Spleen (tissue), 7 donors: ENCODE data around the gene SLC35E4.

Experiments used
- CTCF ChIP-seq, 11 experiments: fragments of 200-600 bp in 7 of 11; fragments of 450-650 bp in 4 of 11; sonication (generic) in 4 of 11; IDR thresholded peaks in 8 of 11; conservative IDR thresholded peaks in 3 of 11; 1 replicate in 7 of 11; 2 replicates in 4 of 11; pipeline versions ENCODE4 v1.4.0 to v1.8.0; 2016 to 2021; ENCODE audit warnings: antibody characterized with exemption in 11 of 11, inconsistent platforms in 4 of 11, mild to moderate bottlenecking in 1 of 11
- POLR2AphosphoS5 ChIP-seq, 3 donors: sonication (generic); formaldehyde crosslinking; IDR thresholded peaks; one replicate each; pipeline ENCODE4 v1.5.1; 2017; ENCODE audit warnings: antibody characterized with exemption in 3 of 3
- donor health status: DM: no; HTN: no; CAD: no; lungs with moderate emphysema.
- donor health status: DM: no; HTN: no; CAD: no.
- donor health status: DM: no; HTN: no; CAD: no.

DNA sequence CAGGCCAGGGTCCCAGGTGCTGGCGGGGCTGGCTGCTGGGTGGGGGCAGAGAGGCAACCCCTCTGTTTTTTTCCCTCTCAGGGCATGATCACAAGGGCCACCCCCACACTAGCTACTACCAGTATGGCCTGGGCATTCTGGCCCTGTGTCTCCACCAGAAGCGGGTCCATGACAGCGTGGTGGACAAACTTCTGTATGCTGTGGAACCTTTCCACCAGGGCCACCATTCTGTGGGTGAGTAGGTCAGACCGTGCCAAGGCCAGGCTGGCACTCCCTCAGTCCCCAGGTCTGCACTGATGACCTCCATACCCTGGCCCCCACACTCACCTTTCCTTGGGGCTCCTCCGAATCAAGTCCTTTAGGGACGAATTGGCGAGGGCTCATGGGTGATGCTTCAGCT is 21.3 kb upstream of the SLC35E4 start:
- no peak for TF ChIP-seq POLR2AphosphoS5 (IDR thresholded peaks at IDR 0.05)
- TF ChIP-seq CTCF (IDR thresholded peaks at IDR 0.05 in 8 of 11, conservative IDR thresholded peaks at IDR 0.05 in 3 of 11) = no peak
